Keratinocyte (primary cell): ENCODE results near the gene JMJD1C. TPM values are rescaled to one million over a fixed set of nuclear protein-coding genes. Genes with fewer than 3 reads are reported as not detected.

Experiments
- DNase-seq: peaks from one replicate; pipeline ENCODE4 v3.0.0-alpha.2; 2011; ENCODE audit warnings: low read depth, missing footprints, low spot score
- FAIRE-seq: peaks from 2 replicates; lab custom pipeline; 2011; peaks lifted over from hg19 to GRCh38; lab: Jason Lieb, UNC
- H2AFZ ChIP-seq: 2 replicates; pipeline ENCODE4 v1.6.0; 2012; ENCODE audit warnings: low read length, control low read depth, inconsistent platforms; ENCODE audit not compliant: control insufficient read depth
- H3K27ac ChIP-seq: 2 replicates; pipeline ENCODE4 v1.5.1; 2011; ENCODE audit warnings: low read length; ENCODE audit not compliant: control insufficient read depth, insufficient read depth
- H3K27me3 ChIP-seq: 3 replicates; pipeline ENCODE4 v1.6.0; 2011; ENCODE audit warnings: low read length; ENCODE audit not compliant: control insufficient read depth, insufficient read depth; ENCODE audit errors: extremely low read depth
- H3K36me3 ChIP-seq, 2 experiments: 2 replicates in 1 of 2; 3 replicates in 1 of 2; pipeline ENCODE4 v1.5.1; 2011; ENCODE audit warnings: low read length in 2 of 2, mild to moderate bottlenecking in 1 of 2; ENCODE audit not compliant: control insufficient read depth in 2 of 2, insufficient read depth in 2 of 2; ENCODE audit errors: extremely low read depth in 1 of 2
- H3K4me1 ChIP-seq: 3 replicates; pipeline ENCODE4 v1.5.1; 2011; ENCODE audit warnings: low read length; ENCODE audit not compliant: control insufficient read depth, insufficient read depth; ENCODE audit errors: extremely low read depth
- H3K4me2 ChIP-seq: 3 replicates; pipeline ENCODE4 v1.6.0; 2011; ENCODE audit warnings: low read depth, low read length; ENCODE audit not compliant: control insufficient read depth, insufficient read depth; ENCODE audit errors: extremely low read depth
- H3K4me3 ChIP-seq, 3 experiments: fragments of 200-600 bp in 1 of 3; sonication (generic) in 1 of 3; 2 replicates in 2 of 3; 3 replicates in 1 of 3; pipeline ENCODE4 v1.5.1; 2011 to 2016; ENCODE audit warnings: low read length in 3 of 3, mild to moderate bottlenecking in 3 of 3, control low read depth in 2 of 3, inconsistent platforms in 1 of 3, low read depth in 1 of 3, mixed read lengths in 1 of 3, mixed run types in 1 of 3, moderate library complexity in 1 of 3; ENCODE audit not compliant: control insufficient read depth in 2 of 3, insufficient read depth in 2 of 3; ENCODE audit errors: extremely low read depth in 1 of 3
- H3K79me2 ChIP-seq: 2 replicates; pipeline ENCODE4 v1.6.0; 2012; ENCODE audit warnings: low read length; ENCODE audit not compliant: control insufficient read depth, insufficient read depth
- H3K9ac ChIP-seq: 3 replicates; pipeline ENCODE4 v1.6.0; 2011; ENCODE audit warnings: low read length; ENCODE audit not compliant: control insufficient read depth, insufficient read depth; ENCODE audit errors: extremely low read depth
- H3K9me1 ChIP-seq: 3 replicates; pipeline ENCODE4 v1.6.0; 2011; ENCODE audit warnings: low read length; ENCODE audit not compliant: control insufficient read depth, insufficient read depth; ENCODE audit errors: extremely low read depth
- H3K9me3 ChIP-seq: 2 replicates; pipeline ENCODE4 v1.5.1; 2012; ENCODE audit warnings: low read depth, low read length; ENCODE audit not compliant: control insufficient read depth
- H4K20me1 ChIP-seq: 3 replicates; pipeline ENCODE4 v1.6.0; 2011; ENCODE audit warnings: low read length; ENCODE audit not compliant: control insufficient read depth, insufficient read depth; ENCODE audit errors: extremely low read depth
- CTCF ChIP-seq, 3 experiments: IDR thresholded peaks in 1 of 3; conservative IDR thresholded peaks in 1 of 3; optimal IDR thresholded peaks in 1 of 3; 2 replicates in 2 of 3; 3 replicates in 1 of 3; pipeline versions ENCODE3 to v1.5.1; 2011; ENCODE audit warnings: low read length in 3 of 3, mild to moderate bottlenecking in 3 of 3, moderate library complexity in 2 of 3, control low read depth in 1 of 3, inconsistent platforms in 1 of 3; ENCODE audit not compliant: insufficient read depth in 2 of 3; ENCODE audit errors: extremely low read depth in 1 of 3
- EZH2 ChIP-seq: IDR thresholded peaks from one replicate; pipeline ENCODE4 v1.6.1; 2012; ENCODE audit warnings: inconsistent platforms, mild to moderate bottlenecking, low read length, moderate library complexity
- dilution Hi-C: fragments of 300-500 bp; cut with MboI; formaldehyde crosslinking; loops from one replicate; pipeline ENCODE4 v1.7.0; 2020; ENCODE audit warnings: low sequenced_read_pairs; ENCODE audit not compliant: extremely low pct_ligation_motif_present
- polyA plus RNA-seq, 5 experiments: library from polyadenylated mRNA; depleted of rRNA in 3 of 5; stranded (reverse) in 3 of 5; stranded (forward) in 1 of 5; unstranded in 1 of 5; fragments of >200 nt; gene quantifications; 1 replicate in 1 of 5; 2 replicates in 3 of 5; 3 replicates in 1 of 5; pipeline versions ENCODE4 v1.2.1 to v1.2.3, GENCODE V29; 2011 to 2012; ENCODE audit warnings: missing spikeins in 2 of 5, low read depth in 1 of 5, low replicate concordance in 1 of 5

JMJD1C gene
- polyA plus RNA-seq, 1 donor (not counting 4 experiments of a cell fraction or from before 2014, with no cell fraction given): 38.2 TPM

- dilution Hi-C loops: no loop called here
- Histone ChIP-seq H3K9me3 (no peaks in the 10 kb centered on the region), H2AFZ (no peak overlapping the region), H4K20me1 (no peaks in the 10 kb centered on the region), H3K4me2 (no peak overlapping the region), H3K4me3 (no peak overlapping the region), H3K9ac (no peak overlapping the region), H3K4me1 (peaks cover 8% of the 10 kb centered on the region), H3K9me1 (no peaks in the 10 kb centered on the region), H3K36me3 (peaks cover 0 to 2% of the 10 kb centered on the region in 2 experiments), H3K79me2 (peaks cover 28% of the 10 kb centered on the region), H3K27ac (no peak overlapping the region), H3K27me3 (no peaks in the 10 kb centered on the region)
- DNase-seq: no peak
- FAIRE-seq: no peak
- TF ChIP-seq EZH2: no peak
- TF ChIP-seq CTCF (optimal IDR thresholded peaks at IDR 0.05 in 1 of 3, IDR thresholded peaks at IDR 0.05 in 1 of 3, conservative IDR thresholded peaks at IDR 0.05 in 1 of 3; ENCODE audit: extremely low read depth in 1 of 3, insufficient read depth in 2 of 3, low read length in 3 of 3): no peak
Measured at GRCh38 chr10:63375458-63375857, 90.3 kb downstream of the JMJD1C start.

- Histone ChIP-seq H3K9me3 (no peaks in the 10 kb centered on the region), H3K4me2 (no peak overlapping the region), H3K27ac (no peak overlapping the region), H3K27me3 (no peaks in the 10 kb centered on the region), H3K79me2 (peaks cover 28% of the 10 kb centered on the region), H4K20me1 (no peaks in the 10 kb centered on the region), H3K36me3 (peaks cover 0 to 2% of the 10 kb centered on the region in 2 experiments), H3K4me1 (peaks cover 8% of the 10 kb centered on the region), H3K4me3 (no peak overlapping the region), H3K9me1 (no peaks in the 10 kb centered on the region), H2AFZ (no peak overlapping the region), H3K9ac (no peak overlapping the region)
- TF ChIP-seq EZH2 (no peak), CTCF (optimal IDR thresholded peaks at IDR 0.05 in 1 of 3, IDR thresholded peaks at IDR 0.05 in 1 of 3, conservative IDR thresholded peaks at IDR 0.05 in 1 of 3; ENCODE audit: extremely low read depth in 1 of 3, insufficient read depth in 2 of 3, low read length in 3 of 3) (no peak)
- DNase-seq (no peak), FAIRE-seq (no peak)
- dilution Hi-C loops: no loop called here
Measured at GRCh38 chr10:63374991-63375390, 90.8 kb downstream of the JMJD1C start.
